ENCODE results near the gene POLN.
"Not testable (repeated sequence)": the region's sequence is repeated elsewhere in the genome, so short reads cannot be mapped to it uniquely, and the experiment has no call there.

The POLN gene

DNA sequence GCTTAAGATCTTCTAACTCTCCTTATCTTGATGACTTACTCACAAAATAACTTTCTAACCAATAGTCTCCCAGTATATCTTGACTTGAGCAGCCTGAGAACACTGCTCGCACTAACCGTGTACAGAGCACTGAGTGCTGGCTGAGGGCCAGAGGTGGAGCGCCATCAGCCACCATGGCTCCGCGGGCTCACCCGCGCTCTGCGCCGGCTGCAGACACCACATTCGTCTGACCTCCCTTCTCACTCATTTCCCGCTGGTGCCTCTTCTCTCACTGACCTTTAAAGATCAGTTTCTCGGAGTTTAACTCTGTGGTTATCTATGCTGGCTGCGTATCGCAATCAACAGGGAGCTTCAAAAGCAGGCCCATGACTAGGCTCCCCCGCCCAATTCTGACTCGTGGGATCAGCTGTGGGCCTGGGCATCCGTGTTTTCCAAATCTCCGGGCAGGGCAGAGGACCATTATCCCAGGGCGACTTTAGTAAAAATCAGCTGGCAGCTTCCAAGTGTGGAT lies 78.6 kb downstream of the POLN start:
- DNase-seq (ENCODE audit: low spot score): no peak

DNA sequence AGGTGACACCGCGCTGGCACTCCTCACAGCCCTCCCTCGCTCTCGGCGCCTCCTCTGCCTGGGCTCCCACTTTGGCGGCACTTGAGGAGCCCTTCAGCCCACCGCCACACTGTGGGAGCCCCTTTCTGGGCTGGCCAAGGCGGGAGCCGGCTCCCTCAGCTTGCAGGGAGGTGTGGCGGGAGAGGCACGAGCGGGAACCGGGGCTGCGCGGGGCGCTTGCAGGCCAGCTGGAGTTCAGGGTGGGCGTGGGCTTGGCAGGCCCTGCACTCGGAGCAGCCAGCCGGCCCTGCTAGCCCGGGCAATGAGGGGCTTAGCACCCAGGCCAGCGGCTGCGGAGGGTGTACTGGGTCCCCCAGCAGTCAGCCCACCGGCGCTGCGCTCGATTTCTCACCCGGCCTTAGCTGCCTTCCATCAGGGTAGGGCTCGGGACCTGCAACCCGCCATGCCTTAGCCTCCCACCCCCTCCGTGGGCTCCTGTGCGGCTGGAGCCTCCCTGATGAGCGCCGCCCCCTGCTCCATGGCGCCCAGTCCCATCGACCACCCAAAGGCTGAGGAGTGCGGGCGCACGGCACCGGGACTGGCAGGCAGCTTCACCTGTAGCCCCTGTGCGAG lies 80.7 kb downstream of the POLN start:
- DNase-seq (ENCODE audit: low spot score): not testable (repeated sequence)

DNA sequence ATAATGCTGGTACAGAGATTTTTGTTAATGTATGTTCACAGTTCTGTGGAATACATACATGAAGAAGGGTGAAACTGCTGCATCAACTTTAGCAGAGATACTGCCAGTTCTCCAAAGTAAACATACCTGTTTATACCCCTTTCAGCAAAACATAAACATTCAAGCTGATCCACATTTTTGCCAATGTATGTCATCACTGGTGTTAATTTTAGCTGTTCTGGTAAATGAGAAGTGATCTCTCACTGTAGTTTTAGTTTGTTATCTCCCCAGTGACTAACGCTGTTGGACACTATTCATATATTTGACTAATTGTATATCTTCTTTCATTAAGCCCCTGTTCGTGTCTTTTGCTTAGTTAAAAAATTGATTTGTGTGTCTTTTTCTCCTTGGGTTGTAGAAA lies 82.0 kb downstream of the POLN start:
- no peak for DNase-seq (ENCODE audit: low spot score)

DNA sequence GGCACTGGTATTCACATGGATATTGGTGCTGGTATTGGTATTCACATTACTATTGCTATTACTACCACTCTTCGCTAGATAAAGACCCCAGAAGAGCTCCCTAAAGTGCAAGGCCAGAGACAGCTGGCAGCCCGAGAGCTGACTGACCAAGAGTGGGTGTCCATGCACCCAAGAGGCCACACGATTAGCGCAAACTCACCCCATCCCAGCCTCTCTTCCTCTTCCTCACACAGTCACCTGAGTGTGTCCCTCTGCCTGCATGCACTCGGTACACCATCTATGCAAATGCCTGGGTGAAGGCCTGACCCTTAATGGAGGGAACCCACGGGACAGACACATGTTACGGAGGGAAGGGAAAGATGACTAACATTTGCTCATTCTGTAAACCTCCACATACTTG lies 86.7 kb downstream of the POLN start:
- no peak for DNase-seq (ENCODE audit: low spot score)

DNA sequence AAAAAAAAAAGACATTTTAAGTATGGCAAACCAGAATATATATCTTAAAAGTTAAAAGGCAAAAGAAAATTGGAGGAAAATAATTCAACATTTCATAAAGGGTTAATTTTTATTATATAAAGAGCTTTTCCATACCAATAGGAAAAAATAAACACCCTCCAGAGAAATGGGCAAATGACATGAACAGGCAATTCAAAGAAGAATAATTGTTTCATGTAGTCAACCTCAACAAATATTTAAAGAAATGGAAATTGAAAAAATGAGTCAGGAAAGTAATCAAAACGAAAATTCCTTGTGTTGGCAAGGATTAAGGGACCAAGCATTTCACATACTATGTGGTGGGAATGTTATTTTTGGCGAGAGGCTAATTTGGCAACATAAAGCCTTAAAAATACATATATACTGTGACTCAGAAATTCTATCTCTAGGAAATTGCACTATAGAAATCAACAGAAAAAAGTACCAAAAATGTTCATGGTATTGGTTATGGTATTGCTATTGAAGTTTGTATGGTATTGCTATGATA lies 87.6 kb downstream of the POLN start:
- DNase-seq (ENCODE audit: low spot score): no peak

DNA sequence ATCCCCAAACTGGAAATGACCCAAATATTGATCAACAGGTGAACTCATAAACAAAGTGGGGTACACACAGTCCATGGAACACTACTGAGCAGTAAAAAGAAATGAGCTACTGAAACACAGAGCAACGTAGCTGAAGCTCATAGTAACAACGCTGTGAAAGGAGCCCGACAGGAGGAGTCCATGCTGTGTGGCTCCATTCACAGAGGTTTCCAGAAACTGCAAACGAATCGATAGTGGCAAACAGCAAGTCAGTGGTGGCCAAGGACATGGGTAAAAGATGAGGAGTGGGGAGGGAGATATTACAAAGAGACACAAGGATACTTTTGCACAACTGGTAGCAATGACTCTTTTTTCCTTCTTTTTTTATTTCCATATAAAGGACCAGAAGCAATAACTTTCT lies 90.4 kb downstream of the POLN start:
- no peak for DNase-seq (ENCODE audit: low spot score)

DNA sequence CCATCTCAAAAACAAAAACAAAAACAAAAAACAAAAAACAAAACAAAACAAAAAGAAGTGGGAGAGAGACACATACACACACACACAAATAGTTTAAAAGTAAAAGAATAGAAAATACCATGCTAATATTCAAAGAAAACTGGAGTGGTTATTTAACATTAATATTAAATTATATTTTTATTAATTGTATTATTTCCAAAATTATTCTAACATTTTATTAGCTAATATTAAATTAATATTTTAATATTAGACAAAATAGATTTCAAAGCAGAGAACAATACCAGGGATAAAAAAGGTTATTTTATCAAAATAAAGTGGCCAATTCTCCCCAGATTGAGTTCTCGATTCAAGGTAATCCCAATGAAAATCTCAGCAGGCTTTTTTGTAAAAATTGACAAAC lies 91.8 kb downstream of the POLN start:
- no peak for DNase-seq (ENCODE audit: low spot score)

DNA sequence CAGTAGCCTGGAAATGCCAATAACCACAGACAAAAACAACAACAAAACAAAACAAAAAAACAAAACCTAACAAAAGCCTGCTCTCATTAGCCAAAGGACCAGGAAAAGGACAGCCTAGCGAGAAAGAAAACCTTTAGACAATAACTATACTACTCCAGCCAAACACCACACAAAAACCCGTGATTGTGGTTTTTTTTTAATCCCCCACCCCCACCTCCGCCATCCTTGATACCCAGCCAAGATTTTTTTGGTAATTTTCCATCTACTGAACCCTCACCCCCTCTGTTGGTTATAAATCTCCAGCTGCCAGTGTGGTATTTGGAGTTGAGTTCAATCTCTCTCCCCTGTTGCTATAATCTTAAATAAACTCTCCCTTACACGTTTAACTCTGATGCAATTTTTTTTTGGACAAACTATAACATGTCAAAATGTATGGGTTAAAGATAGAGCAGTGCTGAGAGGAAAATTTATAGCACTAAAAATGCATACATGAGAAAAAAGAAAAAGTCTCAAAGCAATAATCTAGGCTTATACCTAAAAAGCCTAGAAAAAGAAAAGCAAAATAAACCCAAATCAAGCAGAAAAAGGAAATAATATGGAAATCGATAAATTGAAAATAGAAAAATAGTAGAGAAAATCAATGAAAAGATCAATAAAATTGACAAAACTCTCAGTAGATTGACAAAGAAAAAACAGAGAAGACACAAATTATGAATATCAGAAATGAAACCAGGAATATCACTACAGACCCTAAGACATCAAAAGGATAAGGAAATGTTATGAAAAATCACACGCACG lies 99.1 kb downstream of the POLN start:
- DNase-seq (ENCODE audit: low spot score): no peak

DNA sequence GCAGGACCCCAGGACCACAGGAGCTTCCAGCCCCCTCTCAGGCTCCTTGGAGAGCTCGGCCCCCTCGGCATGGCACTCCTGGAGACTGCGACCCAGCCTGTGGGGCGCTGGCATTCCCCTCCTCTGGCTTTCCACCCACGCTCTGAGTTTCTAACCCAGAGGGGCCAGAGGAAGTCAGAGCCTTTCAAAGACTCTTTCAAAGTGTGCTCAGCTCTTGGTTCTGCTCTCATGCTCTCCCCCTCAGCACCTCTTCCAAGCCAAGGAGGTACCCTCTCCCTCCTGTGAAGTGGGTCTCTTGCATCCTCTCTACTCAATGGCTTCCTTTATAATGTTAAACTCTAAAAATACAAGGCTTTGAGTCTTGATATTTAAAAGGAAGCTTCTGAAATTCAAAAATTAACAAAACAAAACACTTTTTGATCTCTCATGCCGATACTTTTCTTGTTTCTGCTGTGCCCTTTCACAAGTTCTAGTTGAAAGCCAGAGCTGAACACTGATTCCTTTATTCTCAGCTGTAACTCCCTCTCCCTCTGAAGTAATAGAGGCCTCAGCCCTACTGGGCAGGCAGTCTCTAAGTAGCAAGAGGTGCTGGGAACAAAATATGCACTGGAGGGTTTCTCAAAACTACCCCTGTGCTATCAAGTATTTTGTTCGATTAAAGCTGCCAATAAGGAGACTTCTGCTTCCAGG lies 100.0 kb downstream of the POLN start:
- peak; percentile 11 for DNase-seq (ENCODE audit: low spot score)

DNA sequence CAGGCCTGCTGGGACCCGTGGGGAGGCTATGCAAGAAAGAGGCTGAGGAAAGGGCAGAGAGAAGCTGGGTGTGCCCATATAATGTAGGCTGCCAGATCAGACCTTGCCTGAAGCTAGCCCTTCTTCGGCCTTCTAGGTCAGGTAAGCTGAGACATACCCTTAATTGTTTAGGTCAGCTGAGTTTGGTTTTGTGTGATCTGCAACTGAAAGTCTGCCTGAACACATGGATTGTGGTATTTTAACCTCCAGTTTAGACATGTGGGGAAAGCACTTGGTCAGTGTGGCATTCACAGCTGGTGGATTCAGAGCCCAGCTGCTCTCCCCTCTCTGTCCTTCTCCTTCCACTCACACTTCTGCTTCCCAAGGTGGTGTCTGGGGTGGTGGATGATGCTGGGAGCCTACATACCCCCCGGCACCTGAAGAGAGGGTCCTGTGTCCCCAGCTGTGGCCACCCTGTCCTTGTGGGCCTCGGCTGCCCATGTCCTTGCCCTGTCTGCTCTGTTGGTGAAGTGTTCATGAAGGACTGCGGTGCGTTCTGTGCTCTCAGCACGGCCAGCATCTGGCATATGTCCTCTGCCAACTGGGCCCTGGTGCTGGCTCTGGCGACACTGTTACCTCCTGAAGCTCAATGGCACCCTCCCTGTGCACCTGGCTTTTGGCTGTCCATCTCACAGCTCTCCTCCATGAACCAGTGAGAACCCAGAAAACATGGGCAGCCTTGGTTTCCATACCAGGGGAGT lies 100.7 kb downstream of the POLN start:
- peak; percentile 22 for DNase-seq (ENCODE audit: low spot score)

DNA sequence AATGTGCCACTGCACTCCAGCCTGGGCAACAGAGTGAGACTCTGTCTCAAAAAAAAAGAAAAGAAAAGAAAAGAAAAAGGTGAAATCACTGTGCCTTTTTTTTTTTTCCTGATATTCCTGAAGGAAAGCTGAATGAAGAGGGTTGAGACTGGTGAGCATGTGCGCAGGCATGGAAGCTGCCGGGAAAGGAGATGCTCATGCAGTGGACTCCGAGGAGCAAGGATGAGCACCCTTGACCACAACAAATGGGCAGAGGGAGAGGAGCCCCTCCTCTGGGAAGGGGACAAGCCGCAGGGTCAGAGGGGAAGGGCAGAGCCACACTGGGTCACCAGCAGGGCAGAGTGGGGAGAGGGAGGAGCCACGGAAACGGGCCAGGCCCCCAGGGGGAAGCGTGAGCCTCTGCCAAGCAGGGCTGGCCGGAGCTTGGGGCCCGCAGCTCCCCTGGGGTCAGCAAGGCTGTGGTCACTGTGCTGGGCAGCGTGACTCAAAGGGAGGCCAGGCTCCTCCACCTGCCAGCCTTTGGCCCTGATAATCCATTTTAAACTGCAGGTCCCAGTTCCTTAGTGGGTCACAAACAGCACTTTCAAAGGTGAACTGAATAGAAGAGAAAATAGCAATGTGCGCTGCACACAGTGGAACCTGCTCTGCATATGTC lies 102.9 kb downstream of the POLN start:
- peak; percentile 60 for DNase-seq (ENCODE audit: low spot score)

DNA sequence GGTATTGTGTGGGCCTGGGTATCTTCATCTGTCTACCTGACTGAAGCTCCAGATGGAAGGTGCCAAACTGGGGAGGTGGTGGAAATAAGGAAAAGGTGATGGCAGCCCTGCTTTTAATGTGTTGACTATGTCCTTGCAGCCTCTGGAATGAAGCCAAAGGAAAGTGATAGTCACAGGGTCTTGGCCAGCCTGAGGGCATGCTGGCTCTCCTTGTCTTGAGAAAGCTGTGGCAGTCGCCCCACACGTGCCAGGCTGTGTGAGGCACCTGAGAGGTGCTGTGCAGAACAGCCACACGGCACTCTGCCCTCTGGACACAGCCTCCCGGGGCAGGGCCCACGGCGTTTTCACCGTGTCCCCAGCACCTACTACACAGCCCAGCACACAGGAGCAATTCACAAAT lies 105.2 kb downstream of the POLN start:
- peak; percentile 13 for DNase-seq (ENCODE audit: low spot score)

DNA sequence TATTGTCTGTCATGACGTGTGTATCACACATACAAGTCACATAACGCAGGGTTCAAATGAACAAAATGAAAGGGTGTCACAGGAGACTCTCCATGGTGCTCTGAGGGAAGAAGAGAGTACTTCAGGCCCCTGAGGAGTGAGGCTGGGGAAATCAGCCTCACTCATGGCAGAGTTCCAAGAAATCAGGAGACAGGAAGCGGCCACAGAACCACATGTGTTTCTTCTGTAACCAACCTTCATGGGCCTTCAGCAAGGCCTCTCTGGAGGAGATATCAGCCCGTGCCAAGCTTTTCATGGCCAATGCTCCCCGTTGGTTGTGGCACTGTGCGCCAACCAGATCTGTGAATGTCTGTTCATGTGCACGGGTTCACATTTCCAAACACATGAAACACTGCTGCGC lies 106.8 kb downstream of the POLN start:
- DNase-seq (ENCODE audit: low spot score): peak; percentile 27

DNA sequence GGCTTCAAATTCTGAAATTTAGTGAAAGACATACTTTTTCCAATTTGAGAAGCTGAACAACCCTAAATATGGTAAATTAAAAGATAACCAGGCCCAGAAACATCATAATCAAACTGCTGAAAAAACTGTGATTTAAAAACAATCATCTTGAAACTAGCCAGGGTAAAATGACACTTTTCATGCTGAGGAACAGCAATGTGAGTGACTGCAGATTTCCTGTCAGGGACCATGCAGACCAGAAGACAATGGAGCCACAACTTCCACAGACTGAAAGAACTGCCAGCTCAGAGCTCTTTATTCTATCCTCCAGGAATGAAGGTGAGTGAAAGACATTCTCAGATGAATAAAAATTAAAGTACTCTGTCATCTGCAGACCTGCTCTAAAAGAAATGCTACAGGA lies 109.5 kb downstream of the POLN start:
- no peak for DNase-seq (ENCODE audit: low spot score)

DNA sequence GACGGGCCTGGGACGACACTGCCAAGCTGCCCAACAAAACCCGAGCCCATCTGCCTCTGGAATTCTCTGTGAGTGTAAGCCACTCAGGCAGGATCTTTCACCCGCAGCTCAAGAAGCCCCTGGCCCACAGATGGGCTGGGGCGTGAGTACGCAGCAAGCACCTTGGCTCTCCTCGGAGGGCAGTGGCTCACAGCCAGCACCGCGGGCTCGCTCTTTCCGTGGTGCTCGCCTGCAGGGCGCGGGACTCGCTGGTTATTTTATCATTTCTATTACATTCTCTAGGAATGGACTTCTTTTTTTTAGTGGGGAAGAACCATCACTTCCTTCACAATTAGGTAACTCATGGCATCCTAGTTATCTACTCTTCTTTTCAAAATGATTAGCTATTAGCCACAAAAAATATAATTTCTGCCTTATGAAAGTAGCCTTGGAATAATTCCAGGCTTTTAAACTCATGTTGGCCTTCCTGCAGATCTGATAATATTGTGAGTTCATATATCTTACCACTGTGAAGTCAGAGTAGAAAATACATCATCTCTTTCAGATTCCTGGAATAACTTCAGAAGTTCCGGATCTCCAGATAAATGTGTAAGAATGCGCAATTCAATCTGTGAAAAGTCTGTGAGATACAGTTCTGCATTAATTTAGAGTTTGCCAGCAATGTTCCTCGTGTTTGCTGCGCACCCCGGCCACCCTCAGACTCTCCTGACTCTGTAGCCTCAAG lies 114.2 kb downstream of the POLN start:
- peak; percentile 24 for DNase-seq (ENCODE audit: low spot score)

DNA sequence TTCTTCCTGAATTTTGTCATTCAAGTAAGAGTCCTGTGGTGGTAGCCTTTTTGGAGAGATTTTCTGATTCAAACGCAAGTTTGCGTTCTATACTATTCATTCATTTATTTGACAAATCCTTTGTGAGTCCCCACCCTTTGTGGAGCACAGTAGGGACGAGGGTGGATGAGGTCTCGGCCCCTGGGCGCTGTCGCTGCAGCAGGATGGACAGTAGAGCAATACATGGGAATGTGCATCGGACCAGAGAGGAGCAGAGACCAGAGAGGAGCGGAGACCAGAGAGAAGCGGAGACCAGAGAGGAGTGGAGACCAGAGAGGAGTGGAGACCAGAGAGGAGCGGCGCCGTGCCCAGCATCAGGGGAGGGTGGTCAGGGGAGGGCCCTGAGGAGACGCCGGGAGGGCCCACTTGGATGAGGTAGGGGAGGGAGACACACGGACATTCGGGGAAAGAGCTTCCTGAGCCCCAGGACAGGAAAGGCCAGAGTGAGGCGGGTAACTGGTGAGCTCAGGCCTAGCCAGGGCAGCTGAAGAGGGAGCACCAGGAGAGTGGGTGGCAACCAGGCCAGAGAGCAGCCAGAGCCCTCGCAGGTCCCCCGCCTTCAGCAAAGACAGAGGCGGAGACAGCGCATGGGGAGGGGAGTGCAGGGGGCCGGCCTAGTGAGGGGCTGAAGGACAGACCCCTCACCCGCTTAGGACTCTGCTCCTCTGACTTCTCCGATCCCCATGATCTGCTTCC lies 115.4 kb downstream of the POLN start:
- no peak for DNase-seq (ENCODE audit: low spot score)

DNA sequence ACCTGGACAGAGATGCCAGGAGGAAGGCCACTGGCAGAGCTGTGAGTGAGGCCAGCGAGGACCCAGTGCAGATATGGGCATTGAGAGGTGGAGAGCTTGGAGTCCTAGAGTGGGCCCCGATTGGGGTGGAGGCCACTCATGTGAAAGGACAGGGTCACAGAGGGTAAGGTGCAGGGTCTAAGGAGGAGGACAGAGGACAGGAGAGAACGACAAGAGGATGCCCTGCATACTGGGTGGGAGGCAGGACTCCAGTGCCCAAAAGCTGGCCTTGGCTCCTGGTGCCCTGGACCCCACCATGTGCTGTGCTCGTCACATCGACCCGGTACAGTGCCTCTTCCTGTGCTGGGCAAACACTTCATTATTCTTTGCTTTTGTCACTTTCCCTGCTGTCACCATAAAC lies 116.1 kb downstream of the POLN start:
- DNase-seq (ENCODE audit: low spot score): no peak

DNA sequence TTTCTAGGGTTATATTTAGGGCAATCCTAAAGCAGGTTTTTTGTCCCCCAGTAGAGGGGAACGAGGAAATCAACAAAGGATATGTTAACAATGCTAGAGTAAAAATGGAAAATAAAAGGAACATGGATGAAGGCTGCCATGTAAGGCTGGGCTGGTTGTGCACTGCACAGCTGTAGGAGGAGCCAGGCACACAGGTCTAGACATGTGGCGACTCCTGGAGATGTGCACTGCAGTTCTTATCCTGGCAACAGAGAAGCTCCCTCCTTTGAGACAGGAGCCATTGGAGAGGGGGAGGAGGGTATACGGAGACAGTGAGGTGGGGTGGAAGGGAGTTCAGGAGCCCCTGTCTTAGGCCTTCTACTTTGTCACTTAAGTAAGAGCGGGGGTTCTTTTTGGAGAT lies 116.9 kb downstream of the POLN start:
- DNase-seq (ENCODE audit: low spot score): no peak

DNA sequence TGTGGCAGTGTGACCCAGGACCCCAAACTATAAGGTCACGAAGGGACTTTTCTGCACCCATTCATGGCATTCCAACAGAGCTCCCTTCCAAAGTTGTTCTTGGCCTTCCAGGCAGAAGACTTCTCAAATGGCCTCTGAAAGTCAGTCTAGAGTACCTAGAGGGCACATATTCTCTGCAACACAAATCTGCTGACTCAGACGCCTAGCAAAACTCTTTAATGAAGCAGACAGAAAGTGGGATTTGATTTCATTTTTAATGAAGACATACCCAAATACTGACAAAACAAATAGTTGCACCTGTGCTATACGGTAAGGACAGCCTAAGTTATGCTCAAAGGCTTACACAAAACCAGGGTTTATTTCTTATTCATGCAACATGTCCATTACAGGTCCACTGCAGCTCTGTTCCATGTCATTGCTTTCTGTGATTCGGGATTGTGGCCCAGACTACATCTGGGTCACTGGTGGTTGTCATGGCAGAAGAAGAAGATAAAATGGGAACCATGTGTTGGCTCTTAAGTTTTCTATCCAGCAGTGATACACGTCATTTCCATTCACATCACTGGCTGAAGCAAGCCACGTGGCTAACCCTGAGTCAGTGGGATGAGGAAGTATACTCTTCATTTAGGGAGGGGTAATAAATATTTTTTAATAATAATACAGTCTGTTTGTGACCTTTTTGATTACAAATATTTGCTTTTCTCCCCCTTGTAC lies 125.1 kb downstream of the POLN start:
- DNase-seq (ENCODE audit: low spot score): no peak

DNA sequence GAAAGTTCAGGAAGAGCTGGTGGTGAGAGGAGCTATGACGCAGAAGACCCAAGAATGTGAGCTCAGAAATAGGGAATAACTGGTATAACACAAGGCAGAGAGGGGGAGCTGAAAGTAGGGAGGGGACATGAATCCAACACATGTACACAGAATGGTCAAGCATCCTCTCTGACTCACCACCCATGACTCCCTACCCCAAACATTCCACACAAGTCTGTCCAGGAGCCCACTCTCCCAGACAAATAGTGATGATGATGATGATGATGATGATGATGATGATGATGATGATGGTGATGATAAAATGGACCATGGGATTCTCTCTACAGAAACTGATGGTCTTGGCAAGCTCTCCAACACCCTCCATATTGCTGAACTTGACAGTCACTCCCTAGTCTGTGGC lies 136.4 kb downstream of the POLN start:
- no peak for DNase-seq (ENCODE audit: low spot score)

Measured in cerebellar cortex (tissue), 1 donor.